HG03108 (cell line): ENCODE measurements around the gene HBQ1.
"Not testable (repeated sequence)": the region's sequence is repeated elsewhere in the genome, so short reads cannot be mapped to it uniquely, and the experiment has no call there.

Source experiments
- ATAC-seq: cut with Tn5 transposase; IDR thresholded peaks from one replicate; pipeline ENCODE4 v1.9.1; 2021; ENCODE audit warnings: moderate library complexity; ENCODE audit not compliant: unreplicated experiment

The HBQ1 gene

DNA sequence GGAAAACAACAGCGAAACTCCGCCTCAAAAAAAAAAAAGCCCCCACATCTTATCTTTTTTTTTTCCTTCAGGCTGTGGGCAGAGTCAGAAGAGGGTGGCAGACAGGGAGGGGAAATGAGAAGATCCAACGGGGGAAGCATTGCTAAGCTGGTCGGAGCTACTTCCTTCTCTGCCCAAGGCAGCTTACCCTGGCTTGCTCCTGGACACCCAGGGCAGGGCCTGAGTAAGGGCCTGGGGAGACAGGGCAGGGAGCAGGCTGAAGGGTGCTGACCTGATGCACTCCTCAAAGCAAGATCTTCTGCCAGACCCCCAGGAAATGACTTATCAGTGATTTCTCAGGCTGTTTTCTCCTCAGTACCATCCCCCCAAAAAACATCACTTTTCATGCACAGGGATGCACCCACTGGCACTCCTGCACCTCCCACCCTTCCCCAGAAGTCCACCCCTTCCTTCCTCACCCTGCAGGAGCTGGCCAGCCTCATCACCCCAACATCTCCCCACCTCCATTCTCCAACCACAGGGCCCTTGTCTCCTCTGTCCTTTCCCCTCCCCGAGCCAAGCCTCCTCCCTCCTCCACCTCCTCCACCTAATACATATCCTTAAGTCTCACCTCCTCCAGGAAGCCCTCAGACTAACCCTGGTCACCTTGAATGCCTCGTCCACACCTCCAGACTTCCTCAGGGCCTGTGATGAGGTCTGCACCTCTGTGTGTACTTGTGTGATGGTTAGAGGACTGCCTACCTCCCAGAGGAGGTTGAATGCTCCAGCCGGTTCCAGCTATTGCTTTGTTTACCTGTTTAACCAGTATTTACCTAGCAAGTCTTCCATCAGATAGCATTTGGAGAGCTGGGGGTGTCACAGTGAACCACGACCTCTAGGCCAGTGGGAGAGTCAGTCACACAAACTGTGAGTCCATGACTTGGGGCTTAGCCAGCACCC is 5.0 kb upstream of the HBQ1 start:
- ATAC-seq, result no peak

- not testable (repeated sequence) for ATAC-seq
Observed at GRCh38 chr16:176006-176405, 4.3 kb upstream of the HBQ1 start.

GRCh38 chr16:176477-177382 is 3.5 kb upstream of the HBQ1 start, which contains the start of gene HBA1:
Gene HBA1, plus strand, starts transcription at chr16:176680. Its CDS starts 37 bp downstream, at chr16:176717.
- ATAC-seq, result not testable (repeated sequence)

GRCh38 chr16:177394-177822 is 2.9 kb upstream of the HBQ1 start:
- ATAC-seq, result no peak

GRCh38 chr16:177981-178667 is 2.1 kb upstream of the HBQ1 start:
- ATAC-seq, result no peak

GRCh38 chr16:178668-179015 is 1.6 kb upstream of the HBQ1 start:
- ATAC-seq, result no peak

- ATAC-seq, result no peak
Observed at GRCh38 chr16:179211-180092, 807 bp upstream of the HBQ1 start.

DNA sequence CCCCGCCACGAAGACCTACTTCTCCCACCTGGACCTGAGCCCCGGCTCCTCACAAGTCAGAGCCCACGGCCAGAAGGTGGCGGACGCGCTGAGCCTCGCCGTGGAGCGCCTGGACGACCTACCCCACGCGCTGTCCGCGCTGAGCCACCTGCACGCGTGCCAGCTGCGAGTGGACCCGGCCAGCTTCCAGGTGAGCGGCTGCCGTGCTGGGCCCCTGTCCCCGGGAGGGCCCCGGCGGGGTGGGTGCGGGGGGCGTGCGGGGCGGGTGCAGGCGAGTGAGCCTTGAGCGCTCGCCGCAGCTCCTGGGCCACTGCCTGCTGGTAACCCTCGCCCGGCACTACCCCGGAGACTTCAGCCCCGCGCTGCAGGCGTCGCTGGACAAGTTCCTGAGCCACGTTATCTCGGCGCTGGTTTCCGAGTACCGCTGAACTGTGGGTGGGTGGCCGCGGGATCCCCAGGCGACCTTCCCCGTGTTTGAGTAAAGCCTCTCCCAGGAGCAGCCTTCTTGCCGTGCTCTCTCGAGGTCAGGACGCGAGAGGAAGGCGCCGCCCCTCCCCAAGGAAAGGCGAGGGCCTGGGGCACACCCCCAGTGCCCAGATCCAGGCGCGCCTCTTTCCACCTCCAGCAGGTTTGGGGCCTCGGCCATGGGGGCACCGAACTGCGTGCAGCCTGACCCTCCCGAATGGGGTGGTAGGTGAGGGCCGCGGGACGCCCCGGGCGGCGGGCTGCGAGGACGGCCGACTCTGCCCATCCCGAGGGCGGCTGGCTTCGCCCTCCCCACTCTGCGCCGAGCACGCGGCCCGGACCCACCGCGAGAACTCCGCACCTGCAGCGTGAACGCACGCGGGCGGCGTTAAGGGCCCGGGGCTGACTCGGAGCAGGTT is 664 bp downstream of the HBQ1 start:
- ATAC-seq, result no peak

- no peak for ATAC-seq
Observed at GRCh38 chr16:181565-182021, 1.3 kb downstream of the HBQ1 start.

- ATAC-seq, result no peak
Observed at GRCh38 chr16:183005-183404, 2.7 kb downstream of the HBQ1 start.

- no peak for ATAC-seq
Observed at GRCh38 chr16:185213-185612, 5.0 kb downstream of the HBQ1 start.

DNA sequence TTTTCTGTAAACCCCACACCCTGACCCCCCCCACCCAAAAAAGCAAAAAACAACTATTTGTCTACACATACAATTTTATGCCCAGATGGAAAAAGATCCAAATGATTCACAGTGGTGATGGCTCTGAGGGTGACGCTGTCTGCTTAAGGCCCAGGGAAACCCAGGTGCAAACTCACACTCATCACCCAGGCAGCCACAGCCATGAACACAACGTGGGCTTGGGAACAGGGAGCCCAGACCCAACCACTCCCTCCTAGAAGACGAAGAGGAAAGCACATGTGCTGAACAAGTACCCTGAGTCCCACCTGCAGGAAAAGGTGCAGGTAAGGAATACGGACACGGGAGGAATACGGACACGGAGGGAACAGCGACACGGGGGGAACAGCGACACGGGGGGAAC is 5.4 kb downstream of the HBQ1 start:
- no peak for ATAC-seq

DNA sequence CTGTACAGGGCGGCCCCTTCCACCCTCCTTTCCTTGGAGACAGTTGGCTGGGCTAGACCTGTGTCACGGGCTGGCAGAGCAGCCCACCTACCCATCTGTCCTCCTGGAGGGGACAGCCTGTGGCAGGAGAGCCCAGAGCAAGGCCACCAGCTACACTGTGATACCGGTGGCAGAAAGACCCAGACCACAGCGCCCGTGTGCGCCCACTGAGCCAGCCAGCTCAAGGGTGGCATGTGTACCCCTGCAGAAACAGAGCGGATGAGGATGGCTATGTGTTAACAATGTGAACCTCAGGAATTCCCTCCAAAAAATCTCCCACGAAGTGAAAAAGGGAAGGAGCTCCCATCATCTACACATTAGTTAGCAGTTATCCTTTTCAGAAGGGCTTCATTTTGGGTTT is 7.1 kb downstream of the HBQ1 start:
- no peak for ATAC-seq

DNA sequence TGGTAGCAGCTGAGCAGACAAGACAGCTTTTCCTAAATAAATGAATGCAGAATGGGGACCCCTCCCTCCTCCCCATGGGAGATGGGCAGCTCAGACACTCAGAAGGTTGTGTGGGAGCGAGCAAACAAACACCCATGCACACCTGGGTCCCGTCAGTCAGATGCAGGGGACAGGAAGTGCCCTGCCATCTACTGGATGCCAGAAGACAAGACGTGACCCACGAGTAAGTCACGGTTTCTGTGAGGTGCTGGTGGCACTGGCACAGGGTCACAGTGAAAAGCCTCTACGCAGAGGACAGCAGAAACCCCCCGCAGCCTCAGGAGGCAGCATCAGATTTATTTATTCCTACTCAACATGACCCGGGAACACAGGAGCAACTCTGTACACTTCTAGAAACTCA is 8.4 kb downstream of the HBQ1 start:
- ATAC-seq, result no peak

DNA sequence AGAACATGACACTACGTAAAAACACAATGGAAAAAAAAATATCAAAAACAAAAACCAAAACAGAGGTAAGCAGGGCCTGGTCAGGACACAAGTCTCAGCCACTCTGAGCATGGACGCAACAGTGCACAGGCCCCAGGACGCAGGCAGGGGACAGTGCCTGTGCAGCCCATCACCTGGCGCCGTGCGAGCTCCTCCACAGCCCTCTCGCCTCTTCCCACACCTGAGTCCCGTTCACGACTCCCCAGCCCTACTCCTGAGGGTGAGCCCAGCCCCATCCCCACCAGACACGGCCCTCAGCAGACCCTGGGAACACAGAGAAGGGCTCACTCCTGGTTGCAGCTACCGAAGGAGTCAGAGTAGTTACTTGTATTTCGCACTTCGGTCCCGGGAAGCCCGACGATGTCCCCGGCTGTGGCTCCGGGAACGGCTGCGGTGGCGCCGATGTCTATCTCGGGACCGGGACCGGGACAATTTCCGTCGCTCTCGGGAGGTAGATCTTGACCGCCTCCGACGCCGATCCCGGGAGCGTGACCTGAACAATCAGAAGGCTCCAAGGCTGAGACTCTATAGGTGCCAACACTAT is 9.4 kb downstream of the HBQ1 start:
- no peak for ATAC-seq

DNA sequence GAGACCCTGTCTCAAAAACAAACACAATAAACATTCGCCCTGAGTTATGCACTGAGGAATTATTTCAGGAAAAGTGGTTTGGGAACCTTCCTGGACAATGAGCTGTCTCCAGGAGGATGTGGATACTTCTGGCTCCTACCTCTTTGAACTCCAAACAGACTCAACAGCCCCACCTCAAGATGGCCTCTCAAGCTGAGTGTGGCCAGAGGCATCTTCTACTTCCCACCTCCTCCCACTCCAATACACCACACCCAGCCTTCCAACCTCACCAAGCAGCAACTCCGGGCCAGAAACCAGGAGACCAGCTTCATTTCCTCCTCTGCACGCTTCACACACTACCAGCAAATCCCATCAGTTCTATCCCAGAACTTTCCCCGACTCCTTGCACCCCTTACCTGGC is 11.6 kb downstream of the HBQ1 start:
- no peak for ATAC-seq

GRCh38 chr16:192686-193085 is 12.4 kb downstream of the HBQ1 start:
- no peak for ATAC-seq

DNA sequence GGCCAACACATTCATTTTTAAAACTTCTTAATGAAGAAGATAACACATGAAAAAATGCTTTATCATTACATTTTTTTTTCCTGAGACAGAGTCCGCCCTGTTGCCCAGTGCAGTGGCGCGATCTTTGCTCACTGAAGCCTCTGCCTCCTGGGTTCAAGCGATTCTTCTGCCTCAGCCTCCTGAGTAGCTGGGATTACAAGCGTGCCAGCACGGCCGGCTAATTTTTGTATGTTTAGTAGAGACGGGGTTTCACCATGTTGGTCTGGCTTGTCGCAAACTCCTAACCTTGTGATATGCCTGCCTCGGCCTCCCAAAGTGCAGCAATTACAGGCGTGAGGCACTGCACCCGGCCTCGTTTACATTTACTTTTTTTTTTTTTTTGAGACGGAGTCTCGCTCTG is 13.2 kb downstream of the HBQ1 start:
- no peak for ATAC-seq

GRCh38 chr16:194516-194915 is 14.3 kb downstream of the HBQ1 start:
- ATAC-seq, result no peak
